Measurements from ENCODE around the gene GTF2F2. TPM values are rescaled to one million over a fixed set of nuclear protein-coding genes. Genes with fewer than 3 reads are reported as not detected.

The GTF2F2 gene
- total and polyA plus RNA-seq, 2 donors (not counting 3 experiments of a cell fraction or from before 2014, with no cell fraction given), result 7.5 to 23.6 TPM

DNA sequence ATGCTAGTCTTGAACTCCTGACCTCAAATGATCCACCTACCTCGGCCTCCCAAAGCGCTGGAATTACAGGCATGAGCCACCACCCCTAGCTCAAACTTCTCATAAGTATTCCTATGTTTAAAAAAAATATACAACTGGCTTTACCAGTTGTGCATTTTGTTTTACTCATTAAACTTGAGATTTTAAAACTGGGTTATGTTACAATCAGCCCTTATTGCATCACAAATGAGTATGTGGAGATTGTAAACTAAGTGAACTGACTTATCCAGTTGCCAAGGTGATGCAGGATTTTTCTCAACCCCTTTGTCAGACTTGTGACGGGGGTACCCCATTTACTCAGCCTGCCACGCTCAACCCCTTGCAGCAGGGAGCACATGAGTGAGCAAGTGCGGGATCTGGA is 14.4 kb upstream of the GTF2F2 start:
- intact Hi-C loops (cut with micrococcal nuclease) (loop anchor here (5.0 kb wide), 1 partner anchor 176 kb away; no protein-coding TSS in a partner anchor), dilution Hi-C loops (cut with MboI; ENCODE audit: extremely low pct_ligation_motif_present, low sequenced_read_pairs) (no loop called here)
- H3K4me3 ChIP-seq (replicated peaks in 1 of 3; ENCODE audit: insufficient read depth in 1 of 3, low read depth in 1 of 3, low read length in 3 of 3), result no peak overlapping the region
- no peaks in the 10 kb centered on the region for H3K36me3 ChIP-seq (ENCODE audit: control insufficient read depth in 2 of 2, extremely low read depth in 1 of 2, insufficient read depth in 2 of 2, low read length in 2 of 2)
- no peaks in the 10 kb centered on the region for H3K4me1 ChIP-seq (ENCODE audit: control insufficient read depth, extremely low read depth, insufficient read depth, low read length)
- H3K4me2 ChIP-seq (ENCODE audit: insufficient read depth, low read length), result no peak overlapping the region
- ChIA-PET POLR2A (no interaction called here), CTCF (interaction anchor here (0.7 to 1.0 kb wide), 2 partner anchors 13 to 14 kb away, joined by 3 read pairs; partner anchors contain the start of gene GTF2F2)
- BruUV-seq (replicated peaks), result no TSS peak
- no peak overlapping the region for H2AFZ ChIP-seq (ENCODE audit: low read depth, low read length)
- TF ChIP-seq MYC (IDR thresholded peaks at IDR 0.05; ENCODE audit: low read depth, low read length) (no peak), FOS (IDR thresholded peaks at IDR 0.05; ENCODE audit: borderline replicate concordance, insufficient read depth, low read length) (no peak), POLR2AphosphoS5 (IDR thresholded peaks at IDR 0.05; ENCODE audit: insufficient read depth, low read depth, low read length) (no peak), POLR2A (IDR thresholded peaks at IDR 0.05; ENCODE audit: low read depth, low read length) (no peak), EZH2 (IDR thresholded peaks at IDR 0.05; ENCODE audit: borderline replicate concordance, low read depth, low read length, severe bottlenecking) (no peak), GATA2 (IDR thresholded peaks at IDR 0.05; ENCODE audit: insufficient read depth, insufficient read length, low read depth, low read length) (no peak)
- no peak overlapping the region for H3K27ac ChIP-seq (ENCODE audit: insufficient read depth, low read depth, low read length)
- DNase-seq (ENCODE audit: low read depth, low spot score) (no peak), FAIRE-seq (no peak)
- H3K27me3 ChIP-seq (ENCODE audit: control insufficient read depth in 2 of 2, insufficient read depth in 2 of 2, low read length in 2 of 2), result peaks cover 6 to 14% of the 10 kb centered on the region in 2 experiments
- H3K9me3 ChIP-seq (replicated peaks; ENCODE audit: control insufficient read depth, insufficient read depth, low read length), result no peaks in the 10 kb centered on the region
- no peak overlapping the region for H3K9ac ChIP-seq (replicated peaks; ENCODE audit: extremely low read depth, insufficient read depth, low read length)
- no peaks in the 10 kb centered on the region for H3K9me1 ChIP-seq (replicated peaks; ENCODE audit: control insufficient read depth, extremely low read depth, insufficient read depth, low read length)
- no peaks in the 10 kb centered on the region for H3K79me2 ChIP-seq (ENCODE audit: control insufficient read depth, insufficient read depth, low read length)
- no peaks in the 10 kb centered on the region for H4K20me1 ChIP-seq (replicated peaks; ENCODE audit: control insufficient read depth, extremely low read depth, insufficient read depth, low read length)

DNA sequence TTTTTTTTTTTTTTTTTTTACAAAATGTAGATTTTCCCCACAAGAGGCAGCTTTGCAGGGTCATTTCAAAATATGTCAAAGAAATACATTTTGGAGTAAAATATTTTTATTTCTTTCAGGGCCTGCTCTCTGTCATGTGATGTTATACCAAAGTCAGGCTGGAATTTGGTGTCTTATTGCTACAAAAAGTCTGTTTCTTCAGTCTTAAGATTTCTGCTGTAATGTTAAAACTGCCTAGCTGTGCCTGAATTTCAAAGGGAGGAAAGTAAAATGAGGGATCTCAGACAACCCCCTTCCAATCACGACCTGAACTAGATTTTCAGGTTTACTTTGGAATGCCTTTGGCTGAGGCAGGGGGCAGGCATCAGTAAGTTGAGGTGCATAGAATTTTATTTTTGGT is 12.8 kb upstream of the GTF2F2 start:
- H3K4me1 ChIP-seq (ENCODE audit: control insufficient read depth, extremely low read depth, insufficient read depth, low read length), result no peaks in the 10 kb centered on the region
- CTCF ChIA-PET, result interaction anchor here (0.6 to 0.7 kb wide), 2 partner anchors 11 to 60 kb away, joined by 3 read pairs; no protein-coding TSS in a partner anchor
- no peak overlapping the region for H2AFZ ChIP-seq (ENCODE audit: low read depth, low read length)
- H3K4me2 ChIP-seq (ENCODE audit: insufficient read depth, low read length), result no peak overlapping the region
- no peaks in the 10 kb centered on the region for H3K9me1 ChIP-seq (replicated peaks; ENCODE audit: control insufficient read depth, extremely low read depth, insufficient read depth, low read length)
- FAIRE-seq (no peak), DNase-seq (ENCODE audit: low read depth, low spot score) (no peak)
- intact Hi-C loops (cut with micrococcal nuclease), result loop anchor here (5.0 kb wide), 1 partner anchor 175 kb away; no protein-coding TSS in a partner anchor
- no peaks in the 10 kb centered on the region for H3K36me3 ChIP-seq (ENCODE audit: control insufficient read depth in 2 of 2, extremely low read depth in 1 of 2, insufficient read depth in 2 of 2, low read length in 2 of 2)
- H3K27ac ChIP-seq (ENCODE audit: insufficient read depth, low read depth, low read length), result no peak overlapping the region
- POLR2A ChIA-PET, result interaction anchor here (0.7 kb wide), 1 partner anchor 199 kb away, joined by 7 read pairs; no protein-coding TSS in a partner anchor
- H3K27me3 ChIP-seq (ENCODE audit: control insufficient read depth in 2 of 2, insufficient read depth in 2 of 2, low read length in 2 of 2), result peaks cover 6 to 14% of the 10 kb centered on the region in 2 experiments
- no peak overlapping the region for H3K9ac ChIP-seq (replicated peaks; ENCODE audit: extremely low read depth, insufficient read depth, low read length)
- no peaks in the 10 kb centered on the region for H4K20me1 ChIP-seq (replicated peaks; ENCODE audit: control insufficient read depth, extremely low read depth, insufficient read depth, low read length)
- H3K79me2 ChIP-seq (ENCODE audit: control insufficient read depth, insufficient read depth, low read length), result no peaks in the 10 kb centered on the region
- BruUV-seq (replicated peaks), result no TSS peak
- no peaks in the 10 kb centered on the region for H3K9me3 ChIP-seq (replicated peaks; ENCODE audit: control insufficient read depth, insufficient read depth, low read length)
- dilution Hi-C loops (cut with MboI; ENCODE audit: extremely low pct_ligation_motif_present, low sequenced_read_pairs), result no loop called here
- TF ChIP-seq MYC (IDR thresholded peaks at IDR 0.05; ENCODE audit: low read depth, low read length), result no peak
- no peak for TF ChIP-seq JUN (IDR thresholded peaks at IDR 0.05; ENCODE audit: borderline replicate concordance, insufficient read depth, insufficient read length, low read depth)
- no peak for TF ChIP-seq GATA2 (IDR thresholded peaks at IDR 0.05; ENCODE audit: insufficient read depth, insufficient read length, low read depth, low read length)
- TF ChIP-seq, protein P1, sequence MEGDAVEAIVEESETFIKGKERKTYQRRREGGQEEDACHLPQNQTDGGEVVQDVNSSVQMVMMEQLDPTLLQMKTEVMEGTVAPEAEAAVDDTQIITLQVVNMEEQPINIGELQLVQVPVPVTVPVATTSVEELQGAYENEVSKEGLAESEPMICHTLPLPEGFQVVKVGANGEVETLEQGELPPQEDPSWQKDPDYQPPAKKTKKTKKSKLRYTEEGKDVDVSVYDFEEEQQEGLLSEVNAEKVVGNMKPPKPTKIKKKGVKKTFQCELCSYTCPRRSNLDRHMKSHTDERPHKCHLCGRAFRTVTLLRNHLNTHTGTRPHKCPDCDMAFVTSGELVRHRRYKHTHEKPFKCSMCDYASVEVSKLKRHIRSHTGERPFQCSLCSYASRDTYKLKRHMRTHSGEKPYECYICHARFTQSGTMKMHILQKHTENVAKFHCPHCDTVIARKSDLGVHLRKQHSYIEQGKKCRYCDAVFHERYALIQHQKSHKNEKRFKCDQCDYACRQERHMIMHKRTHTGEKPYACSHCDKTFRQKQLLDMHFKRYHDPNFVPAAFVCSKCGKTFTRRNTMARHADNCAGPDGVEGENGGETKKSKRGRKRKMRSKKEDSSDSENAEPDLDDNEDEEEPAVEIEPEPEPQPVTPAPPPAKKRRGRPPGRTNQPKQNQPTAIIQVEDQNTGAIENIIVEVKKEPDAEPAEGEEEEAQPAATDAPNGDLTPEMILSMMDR (IDR thresholded peaks at IDR 0.05; ENCODE audit: extremely low read depth in 1 of 2, insufficient read depth in 1 of 2, low read depth in 1 of 2, low read length in 2 of 2), result no peak
- TF ChIP-seq POLR2A (IDR thresholded peaks at IDR 0.05; ENCODE audit: low read depth, low read length), result no peak
- TF ChIP-seq EZH2 (IDR thresholded peaks at IDR 0.05; ENCODE audit: borderline replicate concordance, low read depth, low read length, severe bottlenecking), result no peak
- TF ChIP-seq FOS (IDR thresholded peaks at IDR 0.05; ENCODE audit: borderline replicate concordance, insufficient read depth, low read length), result no peak
- TF ChIP-seq, protein P2, sequence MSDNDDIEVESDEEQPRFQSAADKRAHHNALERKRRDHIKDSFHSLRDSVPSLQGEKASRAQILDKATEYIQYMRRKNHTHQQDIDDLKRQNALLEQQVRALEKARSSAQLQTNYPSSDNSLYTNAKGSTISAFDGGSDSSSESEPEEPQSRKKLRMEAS (IDR thresholded peaks at IDR 0.05; ENCODE audit: insufficient read depth, insufficient read length), result no peak
- no peak for TF ChIP-seq POLR2AphosphoS5 (IDR thresholded peaks at IDR 0.05; ENCODE audit: insufficient read depth, low read depth, low read length)
- no peak overlapping the region for H3K4me3 ChIP-seq (replicated peaks in 1 of 3; ENCODE audit: insufficient read depth in 1 of 3, low read depth in 1 of 3, low read length in 3 of 3)
